K562 (cell line): ENCODE results near the gene ZFP36. TPM values are rescaled to one million over a fixed set of nuclear protein-coding genes. Genes with fewer than 3 reads are reported as not detected.

Experiments
- E2F3 ChIP-seq: fragments of 250-450 bp; sonication (Bioruptor Pico); IDR thresholded peaks from 2 replicates; pipeline ENCODE4 v1.4.0; 2020; ENCODE audit warnings: mild to moderate bottlenecking
- RBM15 ChIP-seq: fragments of 200-400 bp; formaldehyde crosslinking; IDR thresholded peaks from 2 replicates; pipeline ENCODE4 v1.6.1; 2018; ENCODE audit warnings: mild to moderate bottlenecking, low read length, moderate library complexity; ENCODE audit not compliant: insufficient read depth
- ZNF507 ChIP-seq: conservative IDR thresholded peaks from 2 replicates; pipeline ENCODE4 v1.6.1; 2017; ENCODE audit warnings: missing genetic modification characterization, missing compliant biosample characterization
- ZNF57 ChIP-seq: fragments of 450-650 bp; formaldehyde crosslinking; IDR thresholded peaks from 2 replicates; pipeline ENCODE4 v1.4.0; 2020; ENCODE audit warnings: mild to moderate bottlenecking, moderate library complexity
- ZNF668 ChIP-seq: fragments of 250-450 bp; sonication (Bioruptor Pico); IDR thresholded peaks from 2 replicates; pipeline ENCODE4 v1.8.0; 2022; ENCODE audit warnings: mild to moderate bottlenecking, inconsistent platforms
- polyA plus RNA-seq, 8 experiments: library from polyadenylated mRNA; depleted of rRNA in 4 of 8; stranded (reverse) in 5 of 8; unstranded in 3 of 8; fragments of >200 nt; fragmentation: Nextera tagmentation in 2 of 8; fragmentation: Illumina TruSeq in 1 of 8; extraction: Ambion mirVana in 2 of 8; extraction: Trizol in 1 of 8; gene quantifications; 2 replicates each; pipeline versions ENCODE4 v1.2.1 to v1.2.3, GENCODE V29; 2011 to 2014; ENCODE audit warnings: inconsistent platforms in 1 of 8, missing spikeins in 1 of 8
- total RNA-seq, 7 experiments: library from RNA; depleted of rRNA in 6 of 7; stranded (reverse); fragments of >200 nt in 6 of 7; fragmentation: Illumina TruSeq in 2 of 7; extraction: Trizol in 2 of 7; gene quantifications; 2 replicates each; pipeline versions ENCODE4 v1.2.1 to v1.2.3, GENCODE V29; 2011 to 2021; ENCODE audit warnings: low replicate concordance in 1 of 7
- TF ChIP-seq, protein P1 (sequence below), 3 experiments: fragments of 200-800 bp in 1 of 3; sonication (Bioruptor generic) in 1 of 3; sonication (generic) in 1 of 3; formaldehyde crosslinking in 1 of 3; IDR thresholded peaks; 2 replicates each; pipeline versions ENCODE4 v1.6.1 to v1.8.0; 2016 to 2022; ENCODE audit warnings: mild to moderate bottlenecking in 2 of 3, missing compliant biosample characterization in 2 of 3, missing genetic modification characterization in 2 of 3, missing genetic modification reagents in 1 of 3
- TF ChIP-seq, protein P2 (sequence below), 2 experiments: fragments of 450-650 bp; IDR thresholded peaks; 2 replicates each; pipeline ENCODE4 v1.6.1; 2018; ENCODE audit warnings: mild to moderate bottlenecking in 2 of 2, low read depth in 1 of 2; ENCODE audit not compliant: partially characterized antibody in 2 of 2
- TF ChIP-seq, protein P3 (sequence below): fragments of 250-450 bp; sonication (Bioruptor Pico); IDR thresholded peaks from 2 replicates; pipeline ENCODE4 v1.5.0; 2021
- TF ChIP-seq, protein P4 (sequence below): sonication (generic); formaldehyde crosslinking; IDR thresholded peaks from 2 replicates; pipeline ENCODE4 v1.8.1; 2022; ENCODE audit warnings: missing genetic modification reagents

Gene ZFP36
- total and polyA plus RNA-seq, 9 of the 15 experiments (the other 6 are each of a cell fraction or from before 2014, with no cell fraction given) = 1.0 to 20.1 (median 3.5) TPM

DNA sequence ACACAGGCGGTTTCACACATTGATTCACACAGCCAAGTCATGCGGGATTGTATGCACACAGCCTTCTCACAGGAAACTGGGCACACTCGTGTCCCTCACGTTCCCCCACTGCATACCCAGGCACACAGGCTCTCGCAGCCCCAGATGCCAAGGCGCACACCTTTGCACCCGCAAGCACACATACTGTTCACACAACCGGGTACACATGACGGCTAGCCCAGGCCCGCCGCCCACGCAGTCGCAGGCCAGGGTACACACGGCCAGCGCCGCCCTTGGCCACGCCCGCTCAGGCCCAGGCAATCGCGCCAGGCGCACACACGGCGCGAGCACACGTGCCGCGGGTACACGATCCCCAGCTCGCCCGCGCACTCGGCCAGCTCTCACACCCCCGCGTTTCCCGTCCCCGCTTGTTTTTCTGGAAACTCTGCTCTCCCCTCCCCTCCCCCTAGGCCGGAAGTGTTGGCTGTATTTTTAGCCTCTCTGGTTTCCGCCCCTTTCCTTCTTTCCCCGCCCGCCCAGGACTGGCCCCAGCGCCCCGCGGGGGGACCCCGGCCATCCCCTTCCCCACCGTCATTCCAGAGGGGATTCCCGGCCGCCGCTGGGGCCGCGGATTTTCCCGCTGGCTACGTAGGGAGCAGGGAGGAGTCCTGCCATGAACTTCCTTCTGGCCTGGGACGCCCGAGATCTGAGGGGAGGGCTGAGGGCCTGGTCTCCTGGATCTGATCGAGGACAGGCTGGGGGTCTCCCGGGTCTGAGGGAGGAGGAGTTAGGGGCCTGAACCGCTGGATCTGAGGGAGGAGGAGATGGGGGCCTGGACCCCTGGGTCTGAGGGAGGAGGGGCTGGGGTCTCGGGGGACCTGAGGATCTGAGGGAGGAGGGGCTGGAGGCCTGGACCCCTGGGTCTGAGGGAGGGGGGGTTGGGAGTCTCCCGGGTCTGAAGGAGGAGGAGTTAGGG is 4.0 kb upstream of the ZFP36 start (continued):
- TF ChIP-seq, protein P1, sequence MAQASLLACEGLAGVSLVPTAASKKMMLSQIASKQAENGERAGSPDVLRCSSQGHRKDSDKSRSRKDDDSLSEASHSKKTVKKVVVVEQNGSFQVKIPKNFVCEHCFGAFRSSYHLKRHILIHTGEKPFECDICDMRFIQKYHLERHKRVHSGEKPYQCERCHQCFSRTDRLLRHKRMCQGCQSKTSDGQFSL (CRISPR knock-in tag; IDR thresholded peaks at IDR 0.05) = 0 out of 2 replicates have a peak, but pooled peaks have one; percentile 52
- TF ChIP-seq, protein P1 (tag; IDR thresholded peaks at IDR 0.05) = no peak
- TF ChIP-seq ZNF57 (CRISPR knock-in tag) (0 out of 2 replicates have a peak, but pooled peaks have one; percentile 53), ZNF668 (CRISPR knock-in tag) (no peak), ZNF507 (no peak), RBM15 (no peak), E2F3 (CRISPR knock-in tag) (peak; percentile 73; the same call in 1 of the 2 replicates)
- TF ChIP-seq, protein P2, sequence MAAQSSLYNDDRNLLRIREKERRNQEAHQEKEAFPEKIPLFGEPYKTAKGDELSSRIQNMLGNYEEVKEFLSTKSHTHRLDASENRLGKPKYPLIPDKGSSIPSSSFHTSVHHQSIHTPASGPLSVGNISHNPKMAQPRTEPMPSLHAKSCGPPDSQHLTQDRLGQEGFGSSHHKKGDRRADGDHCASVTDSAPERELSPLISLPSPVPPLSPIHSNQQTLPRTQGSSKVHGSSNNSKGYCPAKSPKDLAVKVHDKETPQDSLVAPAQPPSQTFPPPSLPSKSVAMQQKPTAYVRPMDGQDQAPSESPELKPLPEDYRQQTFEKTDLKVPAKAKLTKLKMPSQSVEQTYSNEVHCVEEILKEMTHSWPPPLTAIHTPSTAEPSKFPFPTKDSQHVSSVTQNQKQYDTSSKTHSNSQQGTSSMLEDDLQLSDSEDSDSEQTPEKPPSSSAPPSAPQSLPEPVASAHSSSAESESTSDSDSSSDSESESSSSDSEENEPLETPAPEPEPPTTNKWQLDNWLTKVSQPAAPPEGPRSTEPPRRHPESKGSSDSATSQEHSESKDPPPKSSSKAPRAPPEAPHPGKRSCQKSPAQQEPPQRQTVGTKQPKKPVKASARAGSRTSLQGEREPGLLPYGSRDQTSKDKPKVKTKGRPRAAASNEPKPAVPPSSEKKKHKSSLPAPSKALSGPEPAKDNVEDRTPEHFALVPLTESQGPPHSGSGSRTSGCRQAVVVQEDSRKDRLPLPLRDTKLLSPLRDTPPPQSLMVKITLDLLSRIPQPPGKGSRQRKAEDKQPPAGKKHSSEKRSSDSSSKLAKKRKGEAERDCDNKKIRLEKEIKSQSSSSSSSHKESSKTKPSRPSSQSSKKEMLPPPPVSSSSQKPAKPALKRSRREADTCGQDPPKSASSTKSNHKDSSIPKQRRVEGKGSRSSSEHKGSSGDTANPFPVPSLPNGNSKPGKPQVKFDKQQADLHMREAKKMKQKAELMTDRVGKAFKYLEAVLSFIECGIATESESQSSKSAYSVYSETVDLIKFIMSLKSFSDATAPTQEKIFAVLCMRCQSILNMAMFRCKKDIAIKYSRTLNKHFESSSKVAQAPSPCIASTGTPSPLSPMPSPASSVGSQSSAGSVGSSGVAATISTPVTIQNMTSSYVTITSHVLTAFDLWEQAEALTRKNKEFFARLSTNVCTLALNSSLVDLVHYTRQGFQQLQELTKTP (IDR thresholded peaks at IDR 0.05; ENCODE audit: low read depth in 1 of 2, partially characterized antibody in 2 of 2) = peak in 1 of 2 experiments; percentile 92
- TF ChIP-seq, protein P3, sequence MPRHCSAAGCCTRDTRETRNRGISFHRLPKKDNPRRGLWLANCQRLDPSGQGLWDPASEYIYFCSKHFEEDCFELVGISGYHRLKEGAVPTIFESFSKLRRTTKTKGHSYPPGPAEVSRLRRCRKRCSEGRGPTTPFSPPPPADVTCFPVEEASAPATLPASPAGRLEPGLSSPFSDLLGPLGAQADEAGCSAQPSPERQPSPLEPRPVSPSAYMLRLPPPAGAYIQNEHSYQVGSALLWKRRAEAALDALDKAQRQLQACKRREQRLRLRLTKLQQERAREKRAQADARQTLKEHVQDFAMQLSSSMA (CRISPR knock-in tag) = no peak
- TF ChIP-seq, protein P4, sequence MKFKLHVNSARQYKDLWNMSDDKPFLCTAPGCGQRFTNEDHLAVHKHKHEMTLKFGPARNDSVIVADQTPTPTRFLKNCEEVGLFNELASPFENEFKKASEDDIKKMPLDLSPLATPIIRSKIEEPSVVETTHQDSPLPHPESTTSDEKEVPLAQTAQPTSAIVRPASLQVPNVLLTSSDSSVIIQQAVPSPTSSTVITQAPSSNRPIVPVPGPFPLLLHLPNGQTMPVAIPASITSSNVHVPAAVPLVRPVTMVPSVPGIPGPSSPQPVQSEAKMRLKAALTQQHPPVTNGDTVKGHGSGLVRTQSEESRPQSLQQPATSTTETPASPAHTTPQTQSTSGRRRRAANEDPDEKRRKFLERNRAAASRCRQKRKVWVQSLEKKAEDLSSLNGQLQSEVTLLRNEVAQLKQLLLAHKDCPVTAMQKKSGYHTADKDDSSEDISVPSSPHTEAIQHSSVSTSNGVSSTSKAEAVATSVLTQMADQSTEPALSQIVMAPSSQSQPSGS (CRISPR knock-in tag) = no peak
